ENCODE data around the gene PEA15. TPM values are rescaled to one million over a fixed set of nuclear protein-coding genes. Genes with fewer than 3 reads are reported as not detected.

Gene PEA15
- total and polyA plus RNA-seq, 2 donors (not counting 3 experiments of a cell fraction or from before 2014, with no cell fraction given): 250 to 304 TPM

GRCh38 chr1:160226623-160227022, 21.4 kb downstream of the PEA15 start:
- Histone ChIP-seq H3K27ac (ENCODE audit: insufficient read depth, low read depth, low read length) (no peak overlapping the region), H3K9me1 (replicated peaks; ENCODE audit: control insufficient read depth, extremely low read depth, insufficient read depth, low read length) (no peaks in the 10 kb centered on the region), H2AFZ (ENCODE audit: low read depth, low read length) (no peak overlapping the region), H3K79me2 (ENCODE audit: control insufficient read depth, insufficient read depth, low read length) (no peaks in the 10 kb centered on the region), H3K4me1 (ENCODE audit: control insufficient read depth, extremely low read depth, insufficient read depth, low read length) (no peaks in the 10 kb centered on the region), H3K36me3 (ENCODE audit: control insufficient read depth in 2 of 2, extremely low read depth in 1 of 2, insufficient read depth in 2 of 2, low read length in 2 of 2) (peaks cover 37 to 45% of the 10 kb centered on the region in 2 experiments), H3K4me2 (ENCODE audit: insufficient read depth, low read length) (no peak overlapping the region), H3K9me3 (replicated peaks; ENCODE audit: control insufficient read depth, insufficient read depth, low read length) (no peaks in the 10 kb centered on the region), H3K27me3 (ENCODE audit: control insufficient read depth in 2 of 2, insufficient read depth in 2 of 2, low read length in 2 of 2) (no peaks in the 10 kb centered on the region), H3K9ac (replicated peaks; ENCODE audit: extremely low read depth, insufficient read depth, low read length) (no peak overlapping the region), H3K4me3 (replicated peaks in 1 of 3; ENCODE audit: insufficient read depth in 1 of 3, low read depth in 1 of 3, low read length in 3 of 3) (no peak overlapping the region), H4K20me1 (replicated peaks; ENCODE audit: control insufficient read depth, extremely low read depth, insufficient read depth, low read length) (no peaks in the 10 kb centered on the region)
- BruUV-seq (replicated peaks): no TSS peak
- no peak for TF ChIP-seq EZH2 (IDR thresholded peaks at IDR 0.05; ENCODE audit: borderline replicate concordance, low read depth, low read length, severe bottlenecking)
- TF ChIP-seq POLR2A (IDR thresholded peaks at IDR 0.05; ENCODE audit: low read depth, low read length): no peak
- no peak for TF ChIP-seq MYC (IDR thresholded peaks at IDR 0.05; ENCODE audit: low read depth, low read length)
- no peak for TF ChIP-seq POLR2AphosphoS5 (IDR thresholded peaks at IDR 0.05; ENCODE audit: insufficient read depth, low read depth, low read length)
- no peak for TF ChIP-seq GATA2 (IDR thresholded peaks at IDR 0.05; ENCODE audit: insufficient read depth, insufficient read length, low read depth, low read length)
- TF ChIP-seq, protein P1, sequence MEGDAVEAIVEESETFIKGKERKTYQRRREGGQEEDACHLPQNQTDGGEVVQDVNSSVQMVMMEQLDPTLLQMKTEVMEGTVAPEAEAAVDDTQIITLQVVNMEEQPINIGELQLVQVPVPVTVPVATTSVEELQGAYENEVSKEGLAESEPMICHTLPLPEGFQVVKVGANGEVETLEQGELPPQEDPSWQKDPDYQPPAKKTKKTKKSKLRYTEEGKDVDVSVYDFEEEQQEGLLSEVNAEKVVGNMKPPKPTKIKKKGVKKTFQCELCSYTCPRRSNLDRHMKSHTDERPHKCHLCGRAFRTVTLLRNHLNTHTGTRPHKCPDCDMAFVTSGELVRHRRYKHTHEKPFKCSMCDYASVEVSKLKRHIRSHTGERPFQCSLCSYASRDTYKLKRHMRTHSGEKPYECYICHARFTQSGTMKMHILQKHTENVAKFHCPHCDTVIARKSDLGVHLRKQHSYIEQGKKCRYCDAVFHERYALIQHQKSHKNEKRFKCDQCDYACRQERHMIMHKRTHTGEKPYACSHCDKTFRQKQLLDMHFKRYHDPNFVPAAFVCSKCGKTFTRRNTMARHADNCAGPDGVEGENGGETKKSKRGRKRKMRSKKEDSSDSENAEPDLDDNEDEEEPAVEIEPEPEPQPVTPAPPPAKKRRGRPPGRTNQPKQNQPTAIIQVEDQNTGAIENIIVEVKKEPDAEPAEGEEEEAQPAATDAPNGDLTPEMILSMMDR (IDR thresholded peaks at IDR 0.05; ENCODE audit: extremely low read depth in 1 of 2, insufficient read depth in 1 of 2, low read depth in 1 of 2, low read length in 2 of 2): no peak
- TF ChIP-seq MAX (IDR thresholded peaks at IDR 0.05; ENCODE audit: insufficient read depth, insufficient read length): no peak
- TF ChIP-seq JUN (IDR thresholded peaks at IDR 0.05; ENCODE audit: borderline replicate concordance, insufficient read depth, insufficient read length, low read depth): no peak
- TF ChIP-seq FOS (IDR thresholded peaks at IDR 0.05; ENCODE audit: borderline replicate concordance, insufficient read depth, low read length): no peak
- dilution Hi-C loops (cut with MboI; ENCODE audit: extremely low pct_ligation_motif_present, low sequenced_read_pairs) (no loop called here), intact Hi-C loops (cut with micrococcal nuclease) (no loop called here)
- ChIA-PET POLR2A (no interaction called here), CTCF (interaction anchor here (1.2 to 10.1 kb wide), 5 partner anchors 7 to 65 kb away, joined by 7 to 61 read pairs (median 14); no protein-coding TSS in a partner anchor)
- DNase-seq (ENCODE audit: low read depth, low spot score) (no peak), FAIRE-seq (no peak)

Data from endothelial cell of umbilical vein (primary cell).